Muscle of arm (tissue), 12 donors: ENCODE results near the gene TMEM213. TPM values are rescaled to one million over a fixed set of nuclear protein-coding genes. Genes with fewer than 3 reads are reported as not detected.
"Not testable (repeated sequence)": the region's sequence is repeated elsewhere in the genome, so short reads cannot be mapped to it uniquely, and the experiment has no call there.

Source experiments
- DNase-seq: peaks from one replicate; pipeline ENCODE4 v3.0.0-alpha.2; 2013
- polyA plus RNA-seq, 12 donors: library from polyadenylated mRNA; unstranded; fragments of 120-200 nt; gene quantifications; one replicate each; pipeline ENCODE4 v1.2.1, GENCODE V29; 2013; ENCODE audit not compliant: insufficient read length in 12 of 12

The TMEM213 gene
- polyA plus RNA-seq, 12 donors = 0.03 to 0.30 (median 0.12) TPM; not detected in 4

DNA sequence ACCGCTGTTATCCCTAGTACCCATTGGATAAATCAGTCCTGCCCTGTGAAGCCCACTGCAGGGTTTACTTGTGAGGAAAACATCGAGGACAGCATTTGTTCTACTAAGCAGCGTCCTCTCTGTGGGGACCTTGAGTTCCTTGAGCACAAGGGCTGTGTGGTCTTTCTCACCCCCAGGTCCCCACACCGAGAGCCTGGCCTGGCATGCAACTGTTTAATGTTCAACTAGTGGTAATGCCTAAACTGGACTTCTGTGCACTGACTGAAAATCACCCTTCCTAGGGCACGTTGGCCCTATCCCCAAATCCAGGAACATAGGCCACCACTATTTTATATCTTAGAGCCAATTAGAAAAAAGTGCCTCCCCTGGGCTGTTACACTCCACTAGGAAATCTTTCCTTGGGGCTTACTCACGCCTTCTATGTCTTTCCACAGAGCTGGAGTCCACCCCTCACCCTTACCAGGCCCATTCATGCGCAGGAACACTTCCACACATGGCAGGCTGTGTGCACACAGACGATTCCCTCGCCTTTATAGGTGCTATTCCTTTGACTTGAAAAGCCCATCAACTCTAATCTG is 1.7 kb upstream of the TMEM213 start:
- no peak for DNase-seq

DNA sequence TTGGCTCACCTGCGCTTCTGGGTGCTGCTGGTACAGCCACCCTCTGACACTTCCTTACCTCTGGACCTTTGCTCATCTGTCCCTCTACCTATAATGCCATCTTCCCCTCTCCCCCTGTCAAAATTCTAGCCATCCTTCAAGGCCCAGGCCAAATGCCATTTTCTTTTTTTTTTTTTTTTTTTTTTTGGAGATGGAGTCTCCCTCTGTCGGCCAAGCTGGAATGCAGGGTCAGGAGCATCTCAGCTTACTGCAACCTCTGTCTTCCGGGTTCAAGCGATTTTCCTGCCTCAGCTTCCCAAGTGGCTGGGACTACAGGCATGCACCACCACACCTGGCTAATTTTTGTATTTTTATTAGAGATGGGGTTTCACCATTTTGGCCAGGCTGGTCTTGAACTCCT is 748 bp upstream of the TMEM213 start:
- not testable (repeated sequence) for DNase-seq

DNA sequence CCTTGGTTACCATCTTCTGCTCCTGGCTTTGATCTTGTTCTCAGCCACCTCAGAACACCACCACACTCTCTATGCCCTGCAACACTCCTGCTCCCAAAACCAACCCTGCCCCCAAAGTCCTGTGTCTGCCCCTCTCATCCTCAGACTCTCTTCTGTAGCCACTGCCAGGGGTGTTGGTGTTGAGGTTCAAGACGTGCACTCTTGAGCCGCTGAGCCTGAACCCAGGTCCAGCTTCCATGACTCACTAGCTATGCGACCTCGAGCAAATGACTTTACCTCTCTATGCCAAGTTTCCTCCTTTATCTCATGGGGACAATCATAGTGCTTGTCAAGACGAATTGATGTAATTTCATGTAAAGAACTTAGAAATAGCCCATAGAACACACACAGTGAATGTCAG is 1.0 kb downstream of the TMEM213 start:
- no peak for DNase-seq

DNA sequence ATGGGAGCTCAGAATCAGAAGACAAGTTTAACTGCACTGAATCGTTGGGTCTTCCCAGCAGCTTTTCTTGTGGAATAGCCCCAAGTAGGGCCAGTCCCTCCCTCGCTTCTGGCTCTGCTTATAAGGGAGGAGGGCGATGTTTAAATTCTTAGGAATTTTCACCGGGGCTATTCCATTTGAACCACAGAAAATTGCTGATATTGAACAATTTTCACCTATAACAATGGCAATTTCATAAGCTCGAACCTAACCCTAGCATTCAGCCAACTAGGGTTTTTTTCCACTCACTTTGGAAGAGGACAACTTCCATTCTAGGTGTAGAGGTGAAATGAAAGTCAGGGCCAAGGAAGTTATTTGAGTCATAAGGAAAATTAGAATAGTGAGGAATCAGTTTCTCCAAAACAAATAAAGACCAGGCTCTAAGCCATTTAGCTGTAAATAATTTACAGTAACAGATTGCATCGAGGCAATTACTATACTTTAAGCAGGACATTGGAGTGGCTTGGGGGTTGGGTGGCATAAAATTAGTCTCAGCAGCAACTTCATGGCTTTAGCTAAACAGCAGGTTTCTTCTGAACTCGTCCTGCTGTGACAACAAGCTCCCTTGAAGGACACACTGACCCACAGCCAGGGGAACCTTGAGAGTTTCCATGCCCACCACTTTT is 1.7 kb downstream of the TMEM213 start:
- no peak for DNase-seq

DNA sequence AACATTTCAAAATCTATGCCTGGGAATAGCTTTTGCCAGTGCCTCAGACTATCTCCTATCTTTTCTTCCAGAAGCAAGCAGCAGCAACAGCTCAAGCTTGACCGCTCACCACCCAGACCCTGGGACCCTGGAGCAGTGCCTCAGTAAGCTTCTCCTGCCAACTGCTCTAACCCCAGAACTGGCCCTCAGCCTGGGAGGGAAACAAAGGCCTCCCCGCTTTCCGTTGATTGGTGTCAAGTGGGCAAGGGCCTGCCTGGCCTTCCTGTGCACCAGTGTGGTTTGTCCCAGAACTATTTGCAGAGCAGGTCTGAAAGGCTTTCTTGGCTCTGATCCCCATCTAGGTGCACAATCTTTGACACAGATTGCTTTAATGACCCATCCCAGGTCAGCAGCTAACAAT is 3.5 kb downstream of the TMEM213 start:
- DNase-seq = no peak

DNA sequence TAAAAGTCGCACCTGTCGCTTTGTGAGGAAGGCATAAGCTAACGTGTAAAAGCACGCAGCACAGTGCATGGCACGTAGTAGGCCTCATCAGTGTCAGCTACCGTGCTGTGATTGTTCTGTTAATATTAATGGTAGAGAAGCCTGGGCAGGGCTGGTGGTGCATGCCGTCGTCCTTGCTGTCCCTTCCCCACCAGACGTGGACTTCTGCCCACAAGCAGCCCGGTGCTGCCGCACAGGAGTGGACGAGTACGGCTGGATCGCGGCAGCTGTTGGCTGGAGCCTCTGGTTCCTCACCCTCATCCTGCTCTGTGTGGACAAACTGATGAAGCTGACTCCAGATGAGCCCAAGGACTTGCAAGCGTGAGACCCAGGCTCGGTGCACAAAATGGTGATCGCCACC is 4.9 kb downstream of the TMEM213 start:
- no peak for DNase-seq

DNA sequence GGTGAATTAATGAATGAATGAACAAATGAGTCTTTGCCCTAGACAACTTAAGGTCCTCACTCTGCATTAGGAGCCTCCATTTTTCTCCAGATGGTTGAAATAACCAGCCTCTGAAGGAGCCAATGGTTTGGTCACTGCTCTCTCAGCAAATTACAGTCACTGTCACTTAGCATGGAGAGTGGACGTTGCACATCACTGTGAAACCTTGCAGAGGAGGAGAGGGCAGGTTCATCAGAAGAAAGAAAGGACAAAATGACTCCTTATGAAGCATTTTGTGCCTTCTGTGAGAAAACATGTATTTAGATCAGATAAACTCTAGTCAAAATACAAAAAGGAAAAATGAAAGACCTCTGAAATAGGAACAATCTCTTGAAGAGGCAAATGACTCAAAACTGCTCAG is 6.8 kb downstream of the TMEM213 start:
- no peak for DNase-seq

DNA sequence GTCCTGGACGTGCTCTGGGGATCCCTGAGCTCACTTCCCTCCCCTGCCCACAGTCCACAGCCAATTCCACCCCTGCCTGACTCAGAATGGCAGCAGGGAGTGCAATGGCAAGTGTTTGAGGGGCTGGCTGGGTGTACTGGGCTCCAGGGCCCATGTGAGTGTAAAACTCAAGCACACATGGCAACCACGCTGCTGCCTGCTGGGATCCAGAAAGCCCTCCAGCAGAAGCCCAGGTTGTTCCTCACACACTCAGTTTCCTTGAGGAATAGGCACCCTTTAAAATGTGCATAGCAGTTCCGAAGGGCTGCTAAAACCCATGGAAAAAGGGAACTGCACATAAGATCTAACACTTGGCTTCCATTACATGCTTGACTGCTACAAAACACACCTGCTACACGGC is 11.6 kb downstream of the TMEM213 start:
- no peak for DNase-seq

DNA sequence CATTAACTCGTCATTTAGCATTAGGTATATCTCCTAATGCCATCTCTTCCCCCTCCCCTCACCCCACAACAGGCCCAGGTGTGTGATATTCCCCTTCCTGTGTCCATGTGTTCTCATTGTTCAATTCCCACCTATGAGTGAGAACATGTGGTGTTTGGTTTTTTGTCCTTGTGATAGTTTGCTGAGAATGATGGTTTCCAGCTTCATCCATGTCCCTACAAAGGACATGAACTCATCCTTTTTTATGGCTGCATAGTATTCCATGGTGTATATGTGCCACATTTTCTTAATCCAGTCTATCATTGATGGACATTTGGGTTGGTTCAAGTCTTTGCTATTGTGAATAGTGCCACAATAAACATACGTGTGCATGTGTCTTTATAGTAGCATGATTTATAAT is 13.5 kb downstream of the TMEM213 start:
- DNase-seq = not testable (repeated sequence)

DNA sequence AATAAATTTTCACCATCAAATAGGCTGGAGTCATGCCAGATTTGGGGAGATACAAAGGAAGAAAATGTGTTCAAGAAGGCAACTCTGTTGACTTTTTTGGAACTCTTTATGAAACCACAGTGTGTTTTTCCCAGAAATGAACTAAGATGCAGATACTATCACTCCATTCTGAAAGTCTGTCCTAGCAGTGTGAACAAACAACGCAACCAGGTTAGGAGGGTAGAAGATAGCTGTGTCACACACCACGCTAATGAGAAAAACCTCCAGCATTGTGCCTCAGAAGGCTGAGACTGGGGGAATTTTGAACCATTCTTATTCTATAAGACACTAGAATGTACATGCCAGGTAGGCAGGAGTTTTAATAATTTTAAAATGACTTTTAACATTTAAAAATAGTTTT is 16.2 kb downstream of the TMEM213 start:
- DNase-seq = no peak

DNA sequence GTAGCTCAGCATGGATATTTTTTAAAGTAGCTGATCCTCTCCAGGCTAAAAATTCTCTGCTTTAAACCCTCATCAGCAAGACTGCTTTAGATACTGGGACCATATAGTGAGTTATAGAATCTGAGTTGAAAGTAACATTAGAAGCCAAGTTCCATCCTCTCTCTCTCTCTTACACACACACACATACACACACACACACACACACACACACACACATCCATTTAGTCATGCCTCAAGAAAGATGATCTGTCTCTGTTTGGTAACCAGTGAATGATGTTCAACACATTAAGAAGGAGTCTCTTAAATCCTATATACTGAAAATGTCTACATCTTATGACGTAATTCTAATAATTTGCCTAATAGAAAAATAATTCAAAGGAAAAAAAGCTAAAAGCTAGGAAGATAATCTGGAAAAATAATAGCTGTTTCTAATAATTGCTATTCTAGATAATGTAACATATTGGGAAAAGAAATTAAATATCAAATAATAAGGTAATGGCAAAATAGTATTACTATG is 17.1 kb downstream of the TMEM213 start:
- DNase-seq = no peak

DNA sequence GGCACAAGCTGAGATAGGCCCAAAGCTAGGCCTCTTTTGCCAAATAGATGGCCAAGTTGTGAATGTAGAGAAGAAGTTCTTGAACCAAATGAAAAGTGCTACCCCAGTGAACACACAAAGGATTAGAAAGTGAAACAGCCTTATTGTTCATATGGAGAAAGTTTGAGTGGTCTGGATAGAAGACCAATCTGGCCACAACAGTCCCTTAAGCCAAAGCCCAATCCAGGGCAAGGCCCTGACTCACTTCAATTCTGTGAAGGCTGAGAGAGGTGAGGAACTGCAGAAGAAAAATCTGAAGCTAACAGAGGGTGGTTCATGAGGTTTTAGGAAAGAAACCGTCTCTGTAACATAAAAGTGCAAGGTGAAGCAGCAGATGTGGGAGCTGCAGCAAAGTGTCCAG is 18.9 kb downstream of the TMEM213 start:
- DNase-seq = no peak

DNA sequence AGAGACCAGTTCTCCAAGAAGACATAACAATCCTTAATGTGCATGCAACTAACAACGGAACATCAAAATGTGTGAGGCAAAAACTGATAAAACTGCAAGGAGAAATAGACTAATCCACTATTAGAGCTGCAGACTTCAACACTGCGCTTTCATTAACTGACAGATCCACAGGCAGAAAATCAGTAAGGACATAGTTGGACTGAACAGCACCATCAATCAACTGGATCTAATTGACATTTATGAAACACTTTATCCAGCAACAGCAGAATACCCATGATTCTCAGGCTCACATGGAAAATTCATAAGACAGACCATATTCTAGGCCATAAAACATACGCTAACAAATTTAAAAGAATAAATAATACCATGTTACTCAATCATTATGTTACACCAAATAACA is 21.8 kb downstream of the TMEM213 start:
- DNase-seq = no peak

DNA sequence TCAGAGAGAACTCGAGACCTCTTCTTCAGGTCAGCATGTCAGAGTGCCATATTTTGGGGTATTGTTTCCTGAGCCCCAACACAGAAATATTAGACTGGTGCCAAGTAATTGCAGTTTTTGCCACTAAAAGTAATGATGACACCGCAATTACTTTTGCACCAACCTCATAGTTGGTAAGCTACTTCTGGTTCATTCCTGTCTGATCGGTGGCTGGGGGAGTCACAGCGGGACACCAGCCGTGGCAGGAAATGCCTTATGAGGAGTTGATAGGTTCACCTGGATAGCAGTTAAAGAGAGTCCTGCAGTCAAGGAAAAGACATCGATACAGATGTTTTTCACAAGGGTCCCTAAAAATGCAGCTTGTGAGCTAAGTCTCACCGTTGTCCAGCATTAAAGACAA is 24.1 kb downstream of the TMEM213 start:
- no peak for DNase-seq

DNA sequence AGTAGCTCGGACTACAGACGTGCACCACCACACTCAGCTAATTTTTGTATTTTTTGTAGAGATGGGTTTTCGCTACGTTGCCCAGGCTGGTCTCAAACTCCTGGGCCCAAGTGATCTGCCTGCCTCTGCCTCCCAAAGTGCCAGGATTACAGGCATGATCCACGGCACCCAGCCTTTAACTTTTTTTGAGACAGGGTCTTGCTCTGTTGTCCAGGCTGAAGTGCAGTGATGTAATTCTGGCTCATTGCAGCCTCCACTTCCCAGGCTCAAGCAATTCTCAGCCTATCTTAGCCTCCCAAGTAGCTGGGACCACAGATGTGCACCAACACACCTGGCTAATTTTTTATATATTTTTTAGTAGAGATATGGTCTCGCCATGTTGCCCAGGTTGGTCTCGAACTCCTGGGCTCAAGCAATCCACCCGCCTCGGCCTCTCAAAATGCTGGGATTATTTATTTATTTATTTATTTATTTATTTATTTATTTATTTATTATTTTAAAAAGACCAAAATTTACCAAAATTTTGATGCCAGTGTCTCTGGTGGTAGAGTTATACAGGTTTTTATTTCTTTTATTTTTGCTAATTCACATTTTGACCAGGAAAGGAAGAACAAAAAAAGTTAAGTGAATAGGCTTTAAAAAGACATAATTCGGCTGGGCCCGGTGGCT is 25.2 kb downstream of the TMEM213 start:
- no peak for DNase-seq

DNA sequence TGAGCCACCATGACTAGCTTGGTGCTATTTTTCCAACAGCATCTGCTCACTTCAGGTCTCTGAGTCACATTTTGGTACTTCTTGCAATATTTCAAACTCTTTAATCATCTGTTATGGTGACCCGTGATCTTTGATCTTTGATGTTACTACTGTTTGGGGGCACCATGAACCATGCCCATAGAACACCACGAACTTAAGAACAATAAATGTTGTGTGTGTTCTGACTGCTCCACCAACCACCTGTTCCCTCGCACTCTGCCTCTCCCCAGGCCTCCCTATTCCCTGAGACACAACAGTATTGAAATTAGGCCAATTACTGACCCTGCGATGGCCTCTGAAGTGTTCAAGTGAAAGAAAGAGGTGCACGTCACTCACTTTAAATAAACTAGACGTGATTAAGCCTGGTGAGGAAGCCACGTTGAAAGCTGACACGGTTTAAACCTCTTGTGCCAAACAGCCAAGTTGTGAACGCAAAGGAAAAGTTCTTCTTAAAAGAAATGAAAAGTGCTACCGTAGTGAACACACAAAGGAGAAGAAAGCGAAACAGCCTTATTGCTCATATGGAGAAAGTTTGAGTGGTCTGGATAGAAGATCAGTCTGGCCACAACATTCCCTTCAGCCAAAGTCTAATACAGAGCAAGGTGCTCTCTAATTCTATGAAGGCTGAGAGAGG is 27.4 kb downstream of the TMEM213 start:
- DNase-seq = no peak

DNA sequence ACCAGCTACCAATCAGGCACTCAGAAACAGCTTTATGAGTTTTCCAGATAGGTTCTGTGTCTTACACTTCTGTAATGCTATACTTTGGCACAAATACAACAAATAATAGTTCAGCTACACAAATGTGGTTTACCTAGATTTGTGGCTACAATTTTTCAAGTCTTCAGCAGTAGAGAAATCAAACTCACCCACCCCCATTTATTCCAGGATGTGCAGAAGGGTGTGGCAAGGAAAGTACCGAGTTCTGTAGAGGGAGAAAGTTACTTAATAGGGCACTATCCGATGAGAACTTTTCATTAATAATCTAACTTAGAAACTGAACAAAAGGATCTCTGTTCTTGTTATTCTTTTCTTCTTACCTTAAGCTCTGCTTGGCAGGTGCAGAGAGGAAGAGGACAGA is 30.5 kb downstream of the TMEM213 start:
- no peak for DNase-seq

DNA sequence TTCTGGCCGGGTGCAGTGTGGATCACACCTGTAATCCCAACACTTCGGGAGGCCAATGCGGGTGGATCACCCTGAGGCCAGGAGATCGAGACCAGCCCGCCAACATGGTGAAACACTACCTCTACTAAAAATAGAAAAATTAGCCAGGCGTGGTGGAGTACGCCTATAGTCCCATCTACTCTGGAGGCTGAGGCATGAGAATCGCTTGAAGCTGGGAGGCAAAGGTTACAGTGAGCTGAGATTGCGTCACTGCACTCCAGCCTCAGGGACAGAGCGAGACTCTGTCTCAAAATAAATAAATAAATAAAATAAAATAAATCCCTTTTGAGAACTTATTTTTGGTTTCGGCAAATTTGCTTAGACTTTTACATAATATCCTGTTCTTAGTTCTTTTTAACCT is 31.5 kb downstream of the TMEM213 start:
- no peak for DNase-seq

DNA sequence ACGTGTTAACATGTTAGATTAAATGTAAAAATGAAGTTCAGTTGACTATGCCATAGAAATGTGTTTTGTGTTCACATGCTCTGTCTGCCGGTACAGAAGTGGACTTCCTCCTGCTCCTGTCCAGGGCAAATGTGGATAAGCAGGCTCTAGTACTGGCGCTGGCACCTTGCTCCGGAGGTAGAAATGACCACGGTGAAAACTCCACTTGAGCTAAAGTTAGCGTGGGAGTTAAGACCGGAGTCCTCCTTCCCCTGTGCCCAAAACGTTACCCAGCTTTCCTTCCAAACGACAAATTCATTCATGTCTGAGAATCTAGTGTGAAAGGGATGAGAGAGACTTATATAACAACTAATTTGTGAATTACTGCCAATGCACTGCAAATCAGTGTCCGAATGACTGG is 35.2 kb downstream of the TMEM213 start:
- no peak for DNase-seq

DNA sequence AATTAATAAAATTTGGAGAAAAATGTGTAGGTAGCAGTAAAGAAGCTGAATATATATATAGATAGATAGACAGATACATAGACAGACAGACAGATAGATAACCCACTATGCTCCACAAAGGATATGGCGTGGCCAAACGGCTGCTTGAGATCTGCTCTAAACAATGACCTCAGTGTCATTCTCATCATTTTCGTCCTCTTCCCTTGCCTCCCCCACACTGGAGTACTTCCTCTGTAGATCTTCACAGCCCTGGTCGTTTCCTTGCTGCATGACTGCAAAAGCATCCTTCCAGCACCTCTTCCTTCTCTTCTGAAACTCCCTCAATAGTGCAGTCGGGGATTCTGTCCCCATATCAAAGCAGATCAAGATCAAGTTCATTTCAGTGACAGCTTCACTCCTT is 35.8 kb downstream of the TMEM213 start:
- no peak for DNase-seq

DNA sequence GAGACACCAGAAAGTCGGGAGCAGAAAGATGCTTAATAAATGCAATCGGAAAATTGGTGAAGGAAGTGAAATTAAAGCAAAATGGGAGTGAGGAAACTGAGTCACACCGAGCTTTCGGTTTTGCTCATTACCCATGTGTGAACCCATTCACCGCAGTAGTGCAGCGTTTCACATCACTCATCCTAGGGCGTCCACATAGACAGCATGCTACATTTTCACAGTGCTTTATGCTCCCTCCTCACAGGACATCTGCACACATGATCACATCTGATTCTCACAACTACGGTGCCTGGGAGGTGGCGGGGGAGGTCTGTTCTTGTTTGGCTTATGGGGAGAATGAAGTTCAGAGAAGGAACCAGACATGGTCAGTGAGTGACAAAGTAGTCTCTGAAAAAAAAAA is 36.8 kb downstream of the TMEM213 start:
- no peak for DNase-seq

DNA sequence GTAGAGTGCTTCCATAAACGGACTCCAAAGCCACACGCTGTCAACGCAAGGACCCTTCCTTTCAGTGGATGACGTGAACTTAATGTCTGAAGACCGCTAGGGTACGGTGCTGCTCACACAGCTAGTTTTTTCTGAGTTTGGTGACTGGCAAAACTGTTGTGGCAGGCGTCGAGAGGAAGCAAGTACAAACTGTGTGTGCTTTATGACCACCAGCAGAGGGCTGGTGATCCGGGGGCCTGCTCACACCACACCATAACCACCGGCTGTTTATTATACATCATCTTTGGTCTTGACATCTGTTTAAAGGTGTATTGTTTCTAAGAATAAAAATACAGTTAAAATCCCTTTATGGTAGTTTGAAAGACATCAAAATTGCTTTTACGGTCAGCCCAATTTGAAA is 37.3 kb downstream of the TMEM213 start:
- DNase-seq = no peak

DNA sequence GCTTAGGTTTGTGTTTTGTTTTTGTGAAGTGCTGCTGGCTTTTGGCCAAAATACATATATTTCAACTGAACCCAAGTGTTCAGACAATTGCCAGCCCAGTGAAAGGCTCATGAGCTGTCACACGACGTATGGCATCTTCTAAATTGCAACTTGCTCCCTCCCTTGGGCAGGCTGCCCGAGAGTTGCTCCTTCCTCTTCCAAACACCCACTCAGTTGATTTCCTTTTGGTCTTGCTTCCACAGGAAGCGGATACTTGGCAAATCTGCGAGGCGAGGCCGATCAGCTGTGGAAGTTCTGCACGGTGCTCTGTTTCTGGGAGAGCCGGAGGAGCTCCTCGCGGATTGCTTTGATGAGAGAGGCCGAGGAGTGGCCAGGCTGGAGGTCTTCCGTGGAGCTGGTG is 39.8 kb downstream of the TMEM213 start:
- DNase-seq = peak; percentile 41
